Heart right ventricle (tissue), 16 donors: ENCODE results near the gene KIAA0513. TPM values are rescaled to one million over a fixed set of nuclear protein-coding genes. Genes with fewer than 3 reads are reported as not detected.

ENCODE experiments used
- ATAC-seq, 8 donors: fragments of 200-7000 bp; cut with Tn5 transposase; one replicate each; pipeline ENCODE4 v1.9.1; 2020; ENCODE audit warnings: mild to moderate bottlenecking in 8 of 8, moderate library complexity in 8 of 8, moderate number of reproducible peaks in 1 of 8
- DNase-seq, 2 donors: peaks; one replicate each; pipeline ENCODE4 v3.0.0-alpha.2; 2020
- H3K27ac ChIP-seq, 10 donors: fragments of 200-600 bp; sonication (generic) in 2 of 10; one replicate each; pipeline versions ENCODE4 v1.5.0 to v1.8.0; 2020 to 2022; ENCODE audit warnings: mild to moderate bottlenecking in 3 of 10
- H3K27me3 ChIP-seq, 7 donors: fragments of 200-600 bp; one replicate each; pipeline ENCODE4 v1.8.0; 2021 to 2022; ENCODE audit warnings: mild to moderate bottlenecking in 2 of 7
- H3K36me3 ChIP-seq, 9 donors: fragments of 200-600 bp; sonication (generic) in 1 of 9; one replicate each; pipeline versions ENCODE4 v1.5.0 to v1.8.0; 2020 to 2022; ENCODE audit warnings: mild to moderate bottlenecking in 2 of 9
- H3K4me1 ChIP-seq, 9 donors: fragments of 200-600 bp; sonication (generic) in 1 of 9; one replicate each; pipeline versions ENCODE4 v1.5.0 to v1.8.0; 2020 to 2022; ENCODE audit warnings: mild to moderate bottlenecking in 4 of 9
- H3K4me3 ChIP-seq, 10 donors: fragments of 200-600 bp; sonication (generic) in 2 of 10; one replicate each; pipeline versions ENCODE4 v1.5.0 to v1.8.0; 2020 to 2022; ENCODE audit warnings: mild to moderate bottlenecking in 7 of 10, moderate library complexity in 2 of 10
- H3K9me3 ChIP-seq, 11 donors: fragments of 200-600 bp in 10 of 11; sonication (generic) in 2 of 11; one replicate each; pipeline versions ENCODE4 v1.5.0 to v1.8.0; 2013 to 2022; ENCODE audit warnings: mild to moderate bottlenecking in 2 of 11, control low read depth in 1 of 11, moderate library complexity in 1 of 11
- CTCF ChIP-seq, 9 donors: fragments of 200-600 bp; sonication (generic) in 2 of 9; IDR thresholded peaks; one replicate each; pipeline versions ENCODE4 v1.5.0 to v1.8.0; 2021 to 2022; ENCODE audit warnings: antibody characterized with exemption in 9 of 9, mild to moderate bottlenecking in 5 of 9, moderate library complexity in 1 of 9
- WGBS, 2 donors: extraction: QIAGEN DNeasy Blood & Tissue Kit; methylation state at CpG; one replicate each; pipeline ENCODE4 v1.1.7; 2013; ENCODE audit warnings: inconsistent platforms in 1 of 2; 5-methylcytosine and 5-hydroxymethylcytosine counted together
- intact Hi-C, 10 donors: fragments of 100-400 bp; cut with DNase I; formaldehyde crosslinking; loops; one replicate each; pipeline versions ENCODE4 v1.11.1 to v1.14.2; 2022
- polyA plus RNA-seq, 2 donors: library from polyadenylated mRNA; stranded (reverse); fragments of 200-250 nt; gene quantifications; one replicate each; pipeline ENCODE4 v1.2.3, GENCODE V29; 2013
- total RNA-seq, 10 donors: library from RNA; stranded (reverse); fragmentation: NEBNext Ultra II Directional in 3 of 10; extraction: Animal tissue kit (Norgen Biotek cat#: 25700) in 3 of 10; gene quantifications; one replicate each; pipeline versions ENCODE4 v1.2.1 to v1.2.4, GENCODE V29; 2021 to 2023
- donor health status: Arrhythmogenic right ventricular cardiomyopathy.
- donor health status: ischemic (EF 13 %, LVEDD 7.1; RV severe dilation, severe dysfunction).
- donor health status: healthy with polysubstance abuse.
- donor health status: DM: no; HTN: yes; CAD: no.
- donor health status: DM: no; HTN: no; CAD: no.
- donor health status: ischemic (EF 25% LVEDD 6.9; RV normal size, moderate dysfunction).
- donor health status: ischemic (EF 25% LVEDD 5.7; RV mildly dilated, moderate dysfunction).
- donor health status: healthy.
- donor health status: DM: yes; HTN: yes; CAD: no.
- donor health status: Ischemic cardiomyopathy.
- donor health status: ischemic (EF 35%, LVEDD 5.7; RV mildly dilated, moderate dysfunction).
- donor health status: nonischemic (EF 11% LVEDD 7.7; RV severe dilation, severe dysfunction).
- donor health status: DM: yes; HTN: yes; CAD: no.
- donor health status: PGD.
- donor health status: ischemic (EF 29% LVEDD 5.4; RV normal size, mild dysfunction).
- donor health status: nonischemic (EF 23%, LVEDD 6.1; RV moderate dilation, normal function).

The KIAA0513 gene
- total and polyA plus RNA-seq, 12 donors = 2.4 to 10.9 (median 8.3) TPM

GRCh38 chr16:85003725-85004586, 23.6 kb upstream of the KIAA0513 start:
- TF ChIP-seq CTCF (IDR thresholded peaks at IDR 0.05) = no peak
- intact Hi-C loops = no loop called here
- Histone ChIP-seq H3K9me3 (no peaks in the 10 kb centered on the region), H3K27me3 (no peaks in the 10 kb centered on the region), H3K4me1 (peaks cover 25 to 98% (median 73%) of the 10 kb centered on the region in 9 donors), H3K36me3 (peaks cover 0 to 25% (median 0%) of the 10 kb centered on the region in 9 donors), H3K4me3 (no peak overlapping the region), H3K27ac (peak overlapping the region in 9 of 10 donors; percentile 23 to 87 (median 47))
- DNase-seq = no peak
- WGBS, 2 donors = 63 to 66% methylated on average over 16 of the region's 16 CpGs
- ATAC-seq = peak in 6 of 8 donors; percentile 2 to 32 (median 8)

- ATAC-seq = peak in 7 of 8 donors; percentile 35 to 58 (median 49)
- intact Hi-C loops = no loop called here
- no peaks in the 10 kb centered on the region for H3K27me3 ChIP-seq
- peaks cover 25 to 98% (median 71%) of the 10 kb centered on the region in 9 donors for H3K4me1 ChIP-seq
- peak overlapping the region; percentile 22 to 87 (median 47) for H3K27ac ChIP-seq
- no peak for TF ChIP-seq CTCF (IDR thresholded peaks at IDR 0.05)
- H3K36me3 ChIP-seq = peaks cover 0 to 22% (median 0%) of the 10 kb centered on the region in 9 donors
- no peak overlapping the region for H3K4me3 ChIP-seq
- 57 to 60% methylated on average over 10 of the region's 10 CpGs for WGBS, 2 donors
- no peaks in the 10 kb centered on the region for H3K9me3 ChIP-seq
- DNase-seq = no peak
These were observed 22.9 kb upstream of the KIAA0513 start for GRCh38 chr16:85004587-85005205.

GRCh38 chr16:85005285-85006069, 22.1 kb upstream of the KIAA0513 start:
- Histone ChIP-seq H3K4me3 (no peak overlapping the region), H3K9me3 (no peaks in the 10 kb centered on the region), H3K36me3 (peaks cover 0 to 15% (median 0%) of the 10 kb centered on the region in 9 donors), H3K27ac (peak overlapping the region in 9 of 10 donors; percentile 22 to 87 (median 47)), H3K4me1 (peaks cover 25 to 98% (median 79%) of the 10 kb centered on the region in 9 donors), H3K27me3 (no peaks in the 10 kb centered on the region)
- DNase-seq (no peak), ATAC-seq (peak in 5 of 8 donors; percentile 20 to 64 (median 48))
- 55 to 68% methylated on average over 11 of the region's 11 CpGs for WGBS, 2 donors
- no peak for TF ChIP-seq CTCF (IDR thresholded peaks at IDR 0.05)
- intact Hi-C loops = no loop called here

GRCh38 chr16:85006639-85007038, 21.0 kb upstream of the KIAA0513 start:
- Histone ChIP-seq H3K27ac (no peak overlapping the region), H3K4me1 (peaks cover 25 to 89% (median 76%) of the 10 kb centered on the region in 9 donors)
- ATAC-seq = no peak

More at GRCh38 chr16:85006639-85007038, 21.0 kb upstream of the KIAA0513 start:
- no peak for TF ChIP-seq CTCF (IDR thresholded peaks at IDR 0.05)
- WGBS, 2 donors = 88 to 96% methylated on average over 7 of the region's 7 CpGs
- intact Hi-C loops = no loop called here
- Histone ChIP-seq H3K4me3 (no peak overlapping the region), H3K27me3 (no peaks in the 10 kb centered on the region), H3K36me3 (peaks cover 0 to 8% (median 0%) of the 10 kb centered on the region in 9 donors), H3K9me3 (no peaks in the 10 kb centered on the region)
- DNase-seq = no peak
